MCF 10A (cell line): ENCODE results near the gene SOS1. TPM values are rescaled to one million over a fixed set of nuclear protein-coding genes. Genes with fewer than 3 reads are reported as not detected.
A peak's percentile ranks its signal among the peaks of the same experiment; 100 is the strongest.

Experiments
- BruUV-seq: library from RNA; stranded (reverse); fragments of 400-500 nt; replicated peaks from 2 replicates; lab custom pipeline; 2021; lab: Mats Ljungman, UMichigan
- CTCF ChIA-PET: fragments of 300-600 bp; sonication (Branson Sonifier 250); formaldehyde crosslinking; extraction: SDS; loops from one replicate; lab custom pipeline; 2021; ENCODE audit warnings: antibody characterized with exemption, inconsistent platforms; lab: Yijun Ruan, JAX
- POLR2A ChIA-PET: fragments of 300-600, 350-650 bp; sonication (Branson Sonifier 250); formaldehyde crosslinking; extraction: SDS; loops from one replicate; lab custom pipeline; 2020; ENCODE audit warnings: antibody characterized with exemption, inconsistent platforms; lab: Yijun Ruan, JAX
- DNase-seq: peaks from one replicate; pipeline ENCODE4 v3.0.0-alpha.2; 2018; ENCODE audit not compliant: unreplicated experiment
- H3K27ac Mint-ChIP-seq: one replicate; pipeline ENCODE4 v1.8.0; 2022; ENCODE audit warnings: mild to moderate bottlenecking, low read depth, mixed read lengths; ENCODE audit not compliant: unreplicated experiment
- H3K27me3 Mint-ChIP-seq: one replicate; pipeline ENCODE4 v1.8.0; 2022; ENCODE audit warnings: mixed read lengths; ENCODE audit not compliant: insufficient read depth, unreplicated experiment
- H3K36me3 Mint-ChIP-seq: one replicate; pipeline ENCODE4 v1.8.0; 2022; ENCODE audit warnings: mild to moderate bottlenecking, moderate library complexity, mixed read lengths; ENCODE audit not compliant: insufficient read depth, unreplicated experiment
- H3K4me1 Mint-ChIP-seq: one replicate; pipeline ENCODE4 v1.8.0; 2022; ENCODE audit warnings: mixed read lengths; ENCODE audit not compliant: insufficient read depth, unreplicated experiment
- H3K4me3 Mint-ChIP-seq: one replicate; pipeline ENCODE4 v1.8.0; 2022; ENCODE audit warnings: mild to moderate bottlenecking, moderate library complexity, mixed read lengths; ENCODE audit not compliant: unreplicated experiment
- H3K9me3 Mint-ChIP-seq: one replicate; pipeline ENCODE4 v1.8.0; 2022; ENCODE audit warnings: mixed read lengths; ENCODE audit not compliant: unreplicated experiment
- intact Hi-C: fragments of 100-400 bp; cut with micrococcal nuclease; formaldehyde crosslinking; loops from 2 replicates; pipeline ENCODE4 v1.14.1; 2022
- total RNA-seq: library from RNA; stranded (reverse); gene quantifications from 2 replicates; pipeline ENCODE4 v1.2.3, GENCODE V29; 2022
- TF ChIP-seq, protein P1 (sequence below): fragments of 200-600 bp; IDR thresholded peaks from one replicate; pipeline ENCODE4 v1.8.0; 2022; ENCODE audit warnings: antibody characterized with exemption, mild to moderate bottlenecking; ENCODE audit not compliant: unreplicated experiment

The SOS1 gene
- total RNA-seq, 1 experiment from 2014 or later = 18.5 TPM

DNA sequence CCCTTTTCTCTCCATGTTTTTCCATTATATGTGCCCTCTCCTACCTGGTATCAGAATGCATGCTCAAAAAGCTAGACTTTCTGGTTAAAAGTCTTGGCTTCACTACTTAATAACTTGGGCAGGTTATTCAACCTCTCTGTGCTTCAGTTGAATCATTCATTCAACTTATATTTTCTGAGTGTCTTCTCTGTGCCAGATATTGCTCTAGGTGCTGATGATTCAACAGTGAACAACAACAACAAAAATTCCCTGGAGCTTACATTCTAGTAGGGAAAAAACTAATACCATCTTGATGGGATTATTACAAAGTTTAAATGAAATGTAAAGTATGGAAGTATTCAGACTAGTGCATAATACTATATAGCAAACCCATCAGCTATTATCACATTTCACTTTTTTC, 55.2 kb downstream of the SOS1 start:
- Mint-ChIP-seq H3K4me1 (peaks cover 32% of the 10 kb centered on the region), H3K4me3 (no peak overlapping the region), H3K27ac (peak overlapping the region; percentile 2), H3K27me3 (no peaks in the 10 kb centered on the region), H3K9me3 (no peaks in the 10 kb centered on the region), H3K36me3 (peaks cover 10% of the 10 kb centered on the region)
- TF ChIP-seq, protein P1, sequence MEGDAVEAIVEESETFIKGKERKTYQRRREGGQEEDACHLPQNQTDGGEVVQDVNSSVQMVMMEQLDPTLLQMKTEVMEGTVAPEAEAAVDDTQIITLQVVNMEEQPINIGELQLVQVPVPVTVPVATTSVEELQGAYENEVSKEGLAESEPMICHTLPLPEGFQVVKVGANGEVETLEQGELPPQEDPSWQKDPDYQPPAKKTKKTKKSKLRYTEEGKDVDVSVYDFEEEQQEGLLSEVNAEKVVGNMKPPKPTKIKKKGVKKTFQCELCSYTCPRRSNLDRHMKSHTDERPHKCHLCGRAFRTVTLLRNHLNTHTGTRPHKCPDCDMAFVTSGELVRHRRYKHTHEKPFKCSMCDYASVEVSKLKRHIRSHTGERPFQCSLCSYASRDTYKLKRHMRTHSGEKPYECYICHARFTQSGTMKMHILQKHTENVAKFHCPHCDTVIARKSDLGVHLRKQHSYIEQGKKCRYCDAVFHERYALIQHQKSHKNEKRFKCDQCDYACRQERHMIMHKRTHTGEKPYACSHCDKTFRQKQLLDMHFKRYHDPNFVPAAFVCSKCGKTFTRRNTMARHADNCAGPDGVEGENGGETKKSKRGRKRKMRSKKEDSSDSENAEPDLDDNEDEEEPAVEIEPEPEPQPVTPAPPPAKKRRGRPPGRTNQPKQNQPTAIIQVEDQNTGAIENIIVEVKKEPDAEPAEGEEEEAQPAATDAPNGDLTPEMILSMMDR = no peak
- intact Hi-C loops = no loop called here
- no TSS peak for BruUV-seq
- ChIA-PET POLR2A (interaction anchor here (0.6 to 5.9 kb wide), 4 partner anchors 35 to 160 kb away, joined by 3 to 54 read pairs (median 6); partner anchors contain the start of gene SOS1), CTCF (interaction anchor here (1.0 to 2.2 kb wide), 4 partner anchors 10 to 162 kb away, joined by 3 to 8 read pairs (median 5); partner anchors contain the start of gene SOS1)
- DNase-seq = no peak

DNA sequence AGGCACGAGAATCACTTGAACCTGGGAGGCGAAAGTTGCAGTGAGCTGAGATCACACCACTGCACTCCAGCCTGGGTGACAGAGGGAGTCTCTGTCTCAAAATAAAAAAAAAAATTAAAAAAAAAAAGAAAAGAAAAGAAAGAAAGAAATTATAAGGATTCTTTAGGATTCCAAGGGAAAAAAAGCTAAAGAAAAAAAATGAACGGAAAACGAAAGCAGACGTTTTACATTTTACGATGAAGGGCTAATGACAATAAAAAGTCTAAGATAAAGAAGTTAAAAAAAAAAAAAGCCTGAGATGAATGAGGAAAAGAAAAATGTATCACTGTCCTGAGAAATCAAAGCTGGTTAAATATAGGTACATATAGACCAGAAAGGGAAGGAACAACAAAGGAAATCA, 58.5 kb downstream of the SOS1 start:
- Mint-ChIP-seq H3K9me3 (no peaks in the 10 kb centered on the region), H3K27ac (no peak overlapping the region), H3K27me3 (no peaks in the 10 kb centered on the region), H3K4me1 (peaks cover 15% of the 10 kb centered on the region), H3K36me3 (peaks cover 10% of the 10 kb centered on the region), H3K4me3 (no peak overlapping the region)
- TF ChIP-seq, protein P1 = no peak
- BruUV-seq = no TSS peak
- intact Hi-C loops = no loop called here
- POLR2A ChIA-PET = interaction anchor here (0.6 to 2.4 kb wide), 6 partner anchors 35 to 1222 kb away, joined by 3 to 12 read pairs (median 6); partner anchors contain the start of genes SOS1 and SRSF7
- no peak for DNase-seq
- CTCF ChIA-PET = interaction anchor here (0.5 to 10.7 kb wide), 8 partner anchors 14 to 234 kb away, joined by 3 to 184 read pairs (median 4); no protein-coding TSS in a partner anchor

DNA sequence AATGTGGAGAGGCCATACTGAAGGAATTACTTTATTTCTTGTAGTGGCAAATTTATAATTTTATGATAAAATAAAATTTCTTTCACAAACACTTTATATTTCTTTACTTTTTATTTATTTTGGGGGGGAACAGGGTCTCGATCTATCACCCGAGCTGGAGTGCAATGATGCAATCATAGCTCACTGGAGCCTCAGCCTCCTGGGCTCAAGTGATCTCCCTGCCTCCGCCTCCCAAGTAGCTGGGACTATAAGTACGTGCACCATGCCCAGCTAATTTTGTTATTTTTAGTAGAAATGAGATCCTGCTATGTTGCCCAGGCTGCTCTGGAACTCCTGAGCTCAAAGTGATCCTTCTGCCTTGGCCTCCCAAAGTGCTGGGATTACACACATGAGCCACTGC, 59.6 kb downstream of the SOS1 start:
- DNase-seq = no peak
- ChIA-PET CTCF (interaction anchor here (0.6 to 10.7 kb wide), 8 partner anchors 28 to 636 kb away, joined by 3 to 184 read pairs (median 4); no protein-coding TSS in a partner anchor), POLR2A (interaction anchor here (1.3 to 2.4 kb wide), 3 partner anchors 36 to 63 kb away, joined by 3 to 12 read pairs (median 10); partner anchors contain the start of gene SOS1)
- Mint-ChIP-seq H3K36me3 (peaks cover 10% of the 10 kb centered on the region), H3K4me3 (no peak overlapping the region), H3K4me1 (peaks cover 11% of the 10 kb centered on the region), H3K27ac (no peak overlapping the region), H3K9me3 (no peaks in the 10 kb centered on the region), H3K27me3 (no peaks in the 10 kb centered on the region)
- intact Hi-C loops = no loop called here
- no TSS peak for BruUV-seq
- TF ChIP-seq, protein P1 = no peak

DNA sequence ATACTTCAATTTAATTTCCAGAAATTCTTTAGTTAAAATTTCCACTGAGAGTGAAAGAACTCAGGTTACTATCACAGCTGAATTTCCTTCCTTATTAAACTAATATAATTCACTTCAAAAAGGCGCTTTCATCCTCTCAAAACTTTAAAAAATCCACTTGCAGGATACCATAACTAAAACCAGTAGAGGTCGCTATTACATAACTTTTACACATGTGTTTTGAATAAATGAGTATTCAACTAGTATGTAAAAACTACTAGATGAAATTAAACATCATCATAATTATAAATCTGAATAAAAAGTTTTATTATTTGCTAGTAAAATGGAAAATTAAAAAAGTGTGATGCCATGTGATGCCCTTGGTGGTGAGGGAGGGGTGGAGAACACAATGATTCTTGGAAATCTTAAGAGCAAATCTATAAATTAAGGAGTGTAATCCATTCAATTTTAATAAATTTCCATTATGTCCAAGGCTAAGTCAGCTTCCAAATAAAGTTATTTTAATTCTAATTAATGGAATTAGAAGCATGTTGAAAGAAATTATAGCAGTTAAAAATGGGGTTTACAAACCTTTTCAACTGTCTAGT, 61.4 kb downstream of the SOS1 start:
- no peaks in the 10 kb centered on the region for H3K27me3 Mint-ChIP-seq
- TF ChIP-seq, protein P1 = peak; percentile 55
- intact Hi-C loops = loop anchor here (1.0 to 5.0 kb wide), 3 partner anchors 65 to 169 kb away; no protein-coding TSS in a partner anchor
- ChIA-PET POLR2A (interaction anchor here (1.2 to 2.2 kb wide), 3 partner anchors 60 to 173 kb away, joined by 3 to 20 read pairs (median 3); partner anchors contain the start of gene SOS1), CTCF (interaction anchor here (0.6 to 10.7 kb wide), 12 partner anchors 10 to 718 kb away, joined by 3 to 184 read pairs (median 5); partner anchors contain the start of gene SOS1)
- no peak overlapping the region for H3K4me3 Mint-ChIP-seq
- H3K27ac Mint-ChIP-seq = no peak overlapping the region
- no peaks in the 10 kb centered on the region for H3K9me3 Mint-ChIP-seq
- H3K4me1 Mint-ChIP-seq = no peaks in the 10 kb centered on the region
- H3K36me3 Mint-ChIP-seq = peaks cover 10% of the 10 kb centered on the region
- DNase-seq = peak; percentile 48
- BruUV-seq = no TSS peak
